ENCODE data around the gene PRR23E.

DNA sequence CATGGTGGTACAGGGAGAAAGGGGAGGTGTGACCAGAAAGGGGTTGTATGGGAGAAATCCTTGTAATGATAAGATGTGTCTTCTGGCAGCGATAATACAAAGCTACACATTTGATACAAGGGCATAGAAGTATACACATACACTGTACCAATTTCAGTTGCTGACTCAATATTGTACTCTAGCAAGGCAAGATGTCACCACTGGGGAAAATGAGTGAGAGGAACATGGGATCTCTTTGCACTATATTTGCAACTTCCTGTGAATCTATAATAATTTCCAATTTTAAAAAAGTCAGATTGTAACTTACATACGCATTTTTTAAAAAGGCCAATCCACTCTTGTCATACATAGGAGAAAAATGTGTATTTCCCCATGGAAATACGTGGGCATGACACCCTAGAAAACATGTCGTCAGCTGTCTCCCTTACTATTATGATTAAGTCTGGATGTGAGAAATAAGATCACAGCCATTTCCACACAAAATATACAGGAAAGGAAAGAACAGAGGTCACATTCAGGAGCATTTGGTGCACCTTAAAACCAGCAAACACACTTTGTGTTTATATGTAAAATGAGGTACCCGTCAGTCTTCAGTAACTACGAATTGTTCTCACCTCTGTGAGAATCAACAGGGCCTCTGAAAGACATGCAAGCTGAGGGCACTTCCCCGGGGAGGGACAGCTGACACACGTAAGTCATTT, 22.9 kb downstream of the PRR23E start:
- TF ChIP-seq ZNF747 (tag by site-specific recombination; IDR thresholded peaks at IDR 0.05) (no peak), HOXD13 (CRISPR knock-in tag; IDR thresholded peaks at IDR 0.05; ENCODE audit: borderline replicate concordance) (no peak)
- TF ChIP-seq, protein P1, sequence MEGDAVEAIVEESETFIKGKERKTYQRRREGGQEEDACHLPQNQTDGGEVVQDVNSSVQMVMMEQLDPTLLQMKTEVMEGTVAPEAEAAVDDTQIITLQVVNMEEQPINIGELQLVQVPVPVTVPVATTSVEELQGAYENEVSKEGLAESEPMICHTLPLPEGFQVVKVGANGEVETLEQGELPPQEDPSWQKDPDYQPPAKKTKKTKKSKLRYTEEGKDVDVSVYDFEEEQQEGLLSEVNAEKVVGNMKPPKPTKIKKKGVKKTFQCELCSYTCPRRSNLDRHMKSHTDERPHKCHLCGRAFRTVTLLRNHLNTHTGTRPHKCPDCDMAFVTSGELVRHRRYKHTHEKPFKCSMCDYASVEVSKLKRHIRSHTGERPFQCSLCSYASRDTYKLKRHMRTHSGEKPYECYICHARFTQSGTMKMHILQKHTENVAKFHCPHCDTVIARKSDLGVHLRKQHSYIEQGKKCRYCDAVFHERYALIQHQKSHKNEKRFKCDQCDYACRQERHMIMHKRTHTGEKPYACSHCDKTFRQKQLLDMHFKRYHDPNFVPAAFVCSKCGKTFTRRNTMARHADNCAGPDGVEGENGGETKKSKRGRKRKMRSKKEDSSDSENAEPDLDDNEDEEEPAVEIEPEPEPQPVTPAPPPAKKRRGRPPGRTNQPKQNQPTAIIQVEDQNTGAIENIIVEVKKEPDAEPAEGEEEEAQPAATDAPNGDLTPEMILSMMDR (tag by site-specific recombination; IDR thresholded peaks at IDR 0.05) = no peak
- TF ChIP-seq, protein P2, sequence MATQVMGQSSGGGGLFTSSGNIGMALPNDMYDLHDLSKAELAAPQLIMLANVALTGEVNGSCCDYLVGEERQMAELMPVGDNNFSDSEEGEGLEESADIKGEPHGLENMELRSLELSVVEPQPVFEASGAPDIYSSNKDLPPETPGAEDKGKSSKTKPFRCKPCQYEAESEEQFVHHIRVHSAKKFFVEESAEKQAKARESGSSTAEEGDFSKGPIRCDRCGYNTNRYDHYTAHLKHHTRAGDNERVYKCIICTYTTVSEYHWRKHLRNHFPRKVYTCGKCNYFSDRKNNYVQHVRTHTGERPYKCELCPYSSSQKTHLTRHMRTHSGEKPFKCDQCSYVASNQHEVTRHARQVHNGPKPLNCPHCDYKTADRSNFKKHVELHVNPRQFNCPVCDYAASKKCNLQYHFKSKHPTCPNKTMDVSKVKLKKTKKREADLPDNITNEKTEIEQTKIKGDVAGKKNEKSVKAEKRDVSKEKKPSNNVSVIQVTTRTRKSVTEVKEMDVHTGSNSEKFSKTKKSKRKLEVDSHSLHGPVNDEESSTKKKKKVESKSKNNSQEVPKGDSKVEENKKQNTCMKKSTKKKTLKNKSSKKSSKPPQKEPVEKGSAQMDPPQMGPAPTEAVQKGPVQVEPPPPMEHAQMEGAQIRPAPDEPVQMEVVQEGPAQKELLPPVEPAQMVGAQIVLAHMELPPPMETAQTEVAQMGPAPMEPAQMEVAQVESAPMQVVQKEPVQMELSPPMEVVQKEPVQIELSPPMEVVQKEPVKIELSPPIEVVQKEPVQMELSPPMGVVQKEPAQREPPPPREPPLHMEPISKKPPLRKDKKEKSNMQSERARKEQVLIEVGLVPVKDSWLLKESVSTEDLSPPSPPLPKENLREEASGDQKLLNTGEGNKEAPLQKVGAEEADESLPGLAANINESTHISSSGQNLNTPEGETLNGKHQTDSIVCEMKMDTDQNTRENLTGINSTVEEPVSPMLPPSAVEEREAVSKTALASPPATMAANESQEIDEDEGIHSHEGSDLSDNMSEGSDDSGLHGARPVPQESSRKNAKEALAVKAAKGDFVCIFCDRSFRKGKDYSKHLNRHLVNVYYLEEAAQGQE (tag by site-specific recombination; IDR thresholded peaks at IDR 0.05) = no peak
- TF ChIP-seq, protein P3, sequence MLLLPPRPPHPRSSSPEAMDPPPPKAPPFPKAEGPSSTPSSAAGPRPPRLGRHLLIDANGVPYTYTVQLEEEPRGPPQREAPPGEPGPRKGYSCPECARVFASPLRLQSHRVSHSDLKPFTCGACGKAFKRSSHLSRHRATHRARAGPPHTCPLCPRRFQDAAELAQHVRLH (tag by site-specific recombination; IDR thresholded peaks at IDR 0.05) = no peak

Measured in HEK293 (cell line).